AG10803 (cell line): ENCODE measurements around the gene ZDHHC14.
"Not testable (repeated sequence)": the region's sequence is repeated elsewhere in the genome, so short reads cannot be mapped to it uniquely, and the experiment has no call there.

Experiments
- DNase-seq: peaks from one replicate; pipeline ENCODE4 v3.0.0; 2010; ENCODE audit warnings: low read depth
- H3K4me3 ChIP-seq: 2 replicates; pipeline ENCODE4 v1.5.1; 2011; ENCODE audit warnings: mild to moderate bottlenecking, low read length, control low read depth
- TF ChIP-seq, protein P1 (sequence below): conservative IDR thresholded peaks from 2 replicates; pipeline ENCODE4 v1.5.1; 2011; ENCODE audit warnings: mild to moderate bottlenecking, low read length, control low read depth, inconsistent platforms

Gene ZDHHC14

GRCh38 chr6:157699777-157700636 is 319.0 kb downstream of the ZDHHC14 start:
- DNase-seq, result no peak
- TF ChIP-seq, protein P1, sequence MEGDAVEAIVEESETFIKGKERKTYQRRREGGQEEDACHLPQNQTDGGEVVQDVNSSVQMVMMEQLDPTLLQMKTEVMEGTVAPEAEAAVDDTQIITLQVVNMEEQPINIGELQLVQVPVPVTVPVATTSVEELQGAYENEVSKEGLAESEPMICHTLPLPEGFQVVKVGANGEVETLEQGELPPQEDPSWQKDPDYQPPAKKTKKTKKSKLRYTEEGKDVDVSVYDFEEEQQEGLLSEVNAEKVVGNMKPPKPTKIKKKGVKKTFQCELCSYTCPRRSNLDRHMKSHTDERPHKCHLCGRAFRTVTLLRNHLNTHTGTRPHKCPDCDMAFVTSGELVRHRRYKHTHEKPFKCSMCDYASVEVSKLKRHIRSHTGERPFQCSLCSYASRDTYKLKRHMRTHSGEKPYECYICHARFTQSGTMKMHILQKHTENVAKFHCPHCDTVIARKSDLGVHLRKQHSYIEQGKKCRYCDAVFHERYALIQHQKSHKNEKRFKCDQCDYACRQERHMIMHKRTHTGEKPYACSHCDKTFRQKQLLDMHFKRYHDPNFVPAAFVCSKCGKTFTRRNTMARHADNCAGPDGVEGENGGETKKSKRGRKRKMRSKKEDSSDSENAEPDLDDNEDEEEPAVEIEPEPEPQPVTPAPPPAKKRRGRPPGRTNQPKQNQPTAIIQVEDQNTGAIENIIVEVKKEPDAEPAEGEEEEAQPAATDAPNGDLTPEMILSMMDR, result no peak
- H3K4me3 ChIP-seq, result no peak overlapping the region

GRCh38 chr6:157706351-157706750 is 325.4 kb downstream of the ZDHHC14 start:
- not testable (repeated sequence) for DNase-seq, H3K4me3 ChIP-seq

DNA sequence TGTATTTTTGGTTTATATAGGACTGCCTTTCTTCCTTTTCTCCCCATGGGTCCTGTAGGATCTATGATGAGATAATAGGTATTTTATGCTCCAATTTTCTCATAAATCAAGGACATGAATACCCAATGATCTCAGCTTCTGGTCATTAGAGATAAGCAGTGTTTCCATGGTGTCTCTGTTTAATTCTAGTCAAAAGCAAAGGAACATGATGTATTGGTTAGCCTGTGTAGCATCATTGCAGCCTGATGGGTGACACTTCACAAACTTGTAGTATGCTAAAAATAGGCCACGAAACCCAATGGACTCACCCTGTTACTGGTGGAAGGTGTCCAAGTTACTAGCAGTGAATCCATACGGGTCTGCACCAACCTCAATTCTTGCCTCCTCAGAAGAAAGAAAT is 325.9 kb downstream of the ZDHHC14 start:
- H3K4me3 ChIP-seq, result no peak overlapping the region
- TF ChIP-seq, protein P1, result no peak
- no peak for DNase-seq

DNA sequence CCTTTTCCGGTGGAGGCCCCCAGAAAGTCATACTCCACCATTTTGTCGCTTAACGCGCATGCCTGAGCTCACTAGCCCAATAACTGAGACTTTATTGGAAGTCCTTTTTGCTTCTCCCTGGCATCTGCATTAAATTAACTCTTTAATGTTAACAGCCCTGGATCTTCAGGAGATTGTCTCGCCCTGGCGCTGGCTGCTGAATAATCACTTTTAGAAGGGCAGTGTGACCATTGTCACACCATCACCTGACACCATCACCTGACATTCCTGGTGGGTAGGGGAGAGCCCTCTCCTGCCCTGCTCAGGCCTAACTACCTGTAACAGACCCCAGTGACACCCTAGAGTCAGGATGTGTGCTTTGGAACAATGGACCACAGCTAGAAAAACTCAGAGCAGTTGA is 326.6 kb downstream of the ZDHHC14 start:
- no peak overlapping the region for H3K4me3 ChIP-seq
- no peak for DNase-seq
- TF ChIP-seq, protein P1, result no peak

- DNase-seq, result no peak
- H3K4me3 ChIP-seq, result no peak overlapping the region
- TF ChIP-seq, protein P1, result no peak
These were observed 327.2 kb downstream of the ZDHHC14 start for GRCh38 chr6:157708239-157708638.

- TF ChIP-seq, protein P1, result no peak
- no peak overlapping the region for H3K4me3 ChIP-seq
- DNase-seq, result no peak
These were observed 327.9 kb downstream of the ZDHHC14 start for GRCh38 chr6:157708933-157709332.

DNA sequence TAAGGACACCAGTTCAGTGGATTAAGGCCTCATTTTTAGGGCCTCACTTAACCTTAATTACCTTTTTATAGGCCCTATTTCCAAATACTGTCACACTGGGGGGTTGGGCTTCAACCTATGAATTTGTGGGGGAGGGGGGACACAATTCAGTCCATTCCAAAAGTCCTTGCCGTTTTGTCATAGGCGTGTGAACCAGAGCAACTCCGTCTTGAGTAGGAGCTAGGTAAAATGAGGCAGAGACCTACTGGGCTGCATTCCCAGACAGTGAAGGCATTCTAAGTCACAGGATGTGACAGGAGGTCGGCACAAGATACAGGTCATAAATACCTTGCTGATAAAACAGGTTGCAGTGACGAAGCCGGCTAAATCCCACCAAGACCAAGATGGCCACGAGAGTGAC is 328.6 kb downstream of the ZDHHC14 start:
- H3K4me3 ChIP-seq, result no peak overlapping the region
- TF ChIP-seq, protein P1, result no peak
- DNase-seq, result no peak
